ENCODE measurements around the gene DENND2C. TPM values are rescaled to one million over a fixed set of nuclear protein-coding genes. Genes with fewer than 3 reads are reported as not detected.
A peak's percentile ranks its signal among the peaks of the same experiment; 100 is the strongest.

The DENND2C gene
- total and polyA plus RNA-seq, 2 of the 13 experiments (the other 11 are each of a cell fraction or from before 2014, with no cell fraction given), result 0.08 to 0.33 TPM

GRCh38 chr1:114688526-114688925, 18.7 kb upstream of the DENND2C start:
- Histone ChIP-seq H3K27ac (ENCODE audit: extremely low read length, insufficient read depth, low read length) (no peak overlapping the region), H3K9me3 (ENCODE audit: low read length) (no peaks in the 10 kb centered on the region), H3K79me2 (ENCODE audit: insufficient read depth, low read length) (no peaks in the 10 kb centered on the region), H3K4me3 (replicated peaks in 1 of 3; ENCODE audit: insufficient read depth in 1 of 3, low read depth in 2 of 3, low read length in 3 of 3) (no peak overlapping the region), H3K9ac (ENCODE audit: insufficient read depth, low read depth, low read length) (no peak overlapping the region), H3K27me3 (ENCODE audit: control insufficient read depth in 1 of 2, insufficient read depth in 2 of 2, low read length in 2 of 2) (peaks cover 0 to 5% of the 10 kb centered on the region in 2 experiments; a peak in 2 of 5 replicates), H3K4me1 (ENCODE audit: insufficient read depth, low read length) (no peaks in the 10 kb centered on the region), H4K20me1 (ENCODE audit: insufficient read depth, low read length) (no peaks in the 10 kb centered on the region), H3K36me3 (replicated peaks in 1 of 2; ENCODE audit: control insufficient read depth in 1 of 2, insufficient read depth in 2 of 2, low read length in 2 of 2) (no peaks in the 10 kb centered on the region), H2AFZ (ENCODE audit: low read length) (no peak overlapping the region), H3K4me2 (ENCODE audit: low read depth, low read length) (no peak overlapping the region)
- DNase-seq (ENCODE audit: low spot score) (no peak), FAIRE-seq (no peak), ATAC-seq (no peak)
- in situ Hi-C loops (cut with HindIII; ENCODE audit: extremely low pct_ligation_motif_present, low pct_unique_long_range_greater_than_20kb), result loop anchor here (25.0 kb wide), 1 partner anchor 326 kb away; no protein-coding TSS in a partner anchor
- 19% methylated on average over 4 of the region's 4 CpGs for WGBS (ENCODE audit: low lambda C conversion rate)
- BruUV-seq (replicated peaks), result no TSS peak
- intact Hi-C loops (cut with micrococcal nuclease; ENCODE audit: unreplicated experiment), result no loop called here
- POLR2A ChIA-PET, result no interaction called here
- CTCF ChIA-PET (ENCODE audit: low intra/inter-chr PET ratio, low total read pairs), result no interaction called here
- TF ChIP-seq ATF7 (IDR thresholded peaks at IDR 0.05) (peak; percentile 36; the same call in 1 of the 2 replicates), ATF7 (CRISPR knock-in tag; IDR thresholded peaks at IDR 0.05) (no peak), ZNF772 (CRISPR knock-in tag; IDR thresholded peaks at IDR 0.05) (no peak)

- intact Hi-C loops (cut with micrococcal nuclease; ENCODE audit: unreplicated experiment), result no loop called here
- Histone ChIP-seq H3K4me3 (replicated peaks in 1 of 3; ENCODE audit: insufficient read depth in 1 of 3, low read depth in 2 of 3, low read length in 3 of 3) (no peak overlapping the region), H3K36me3 (replicated peaks in 1 of 2; ENCODE audit: control insufficient read depth in 1 of 2, insufficient read depth in 2 of 2, low read length in 2 of 2) (no peaks in the 10 kb centered on the region), H3K79me2 (ENCODE audit: insufficient read depth, low read length) (no peaks in the 10 kb centered on the region), H2AFZ (ENCODE audit: low read length) (no peak overlapping the region), H3K9ac (ENCODE audit: insufficient read depth, low read depth, low read length) (no peak overlapping the region), H3K4me2 (ENCODE audit: low read depth, low read length) (no peak overlapping the region), H4K20me1 (ENCODE audit: insufficient read depth, low read length) (no peaks in the 10 kb centered on the region), H3K9me3 (ENCODE audit: low read length) (no peaks in the 10 kb centered on the region), H3K4me1 (ENCODE audit: insufficient read depth, low read length) (no peaks in the 10 kb centered on the region), H3K27ac (ENCODE audit: extremely low read length, insufficient read depth, low read length) (no peak overlapping the region), H3K27me3 (ENCODE audit: control insufficient read depth in 1 of 2, insufficient read depth in 2 of 2, low read length in 2 of 2) (peaks cover 0 to 8% of the 10 kb centered on the region in 2 experiments; a peak in 2 of 5 replicates)
- POLR2A ChIA-PET, result no interaction called here
- in situ Hi-C loops (cut with HindIII; ENCODE audit: extremely low pct_ligation_motif_present, low pct_unique_long_range_greater_than_20kb), result loop anchor here (25.0 kb wide), 1 partner anchor 324 kb away; no protein-coding TSS in a partner anchor
- ATAC-seq (no peak), FAIRE-seq (no peak), DNase-seq (ENCODE audit: low spot score) (no peak)
- CTCF ChIA-PET (ENCODE audit: low intra/inter-chr PET ratio, low total read pairs), result no interaction called here
- no peak for TF ChIP-seq NKX3-1 (CRISPR knock-in tag; IDR thresholded peaks at IDR 0.05)
- TF ChIP-seq, protein P1, sequence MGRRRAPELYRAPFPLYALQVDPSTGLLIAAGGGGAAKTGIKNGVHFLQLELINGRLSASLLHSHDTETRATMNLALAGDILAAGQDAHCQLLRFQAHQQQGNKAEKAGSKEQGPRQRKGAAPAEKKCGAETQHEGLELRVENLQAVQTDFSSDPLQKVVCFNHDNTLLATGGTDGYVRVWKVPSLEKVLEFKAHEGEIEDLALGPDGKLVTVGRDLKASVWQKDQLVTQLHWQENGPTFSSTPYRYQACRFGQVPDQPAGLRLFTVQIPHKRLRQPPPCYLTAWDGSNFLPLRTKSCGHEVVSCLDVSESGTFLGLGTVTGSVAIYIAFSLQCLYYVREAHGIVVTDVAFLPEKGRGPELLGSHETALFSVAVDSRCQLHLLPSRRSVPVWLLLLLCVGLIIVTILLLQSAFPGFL (CRISPR knock-in tag; IDR thresholded peaks at IDR 0.05), result no peak
- no peak for TF ChIP-seq HMGA1 (CRISPR knock-in tag; conservative IDR thresholded peaks at IDR 0.05)
- TF ChIP-seq ZNF468 (CRISPR knock-in tag; IDR thresholded peaks at IDR 0.05), result no peak
- TF ChIP-seq ZNF383 (CRISPR knock-in tag; IDR thresholded peaks at IDR 0.05; ENCODE audit: borderline replicate concordance), result no peak
- no peak for TF ChIP-seq ZNF878 (CRISPR knock-in tag; IDR thresholded peaks at IDR 0.05)
- TF ChIP-seq XBP1 (CRISPR knock-in tag; IDR thresholded peaks at IDR 0.05), result no peak
- no TSS peak for BruUV-seq (replicated peaks)
- under 1% methylated on average over 5 of the region's 5 CpGs for WGBS (ENCODE audit: low lambda C conversion rate)
Observed at GRCh38 chr1:114685851-114686250, 16.0 kb upstream of the DENND2C start.
